AG04450 (cell line): ENCODE data around the gene TNNI2. TPM values are rescaled to one million over a fixed set of nuclear protein-coding genes. Genes with fewer than 3 reads are reported as not detected.

ENCODE experiments used
- CTCF ChIA-PET: fragments of 300-600, 350-600 bp; formaldehyde crosslinking; extraction: SDS; loops from one replicate; lab custom pipeline; 2022; ENCODE audit warnings: antibody characterized with exemption, inconsistent platforms; lab: Charles Lee
- POLR2A ChIA-PET: fragments of 350-600 bp; formaldehyde crosslinking; extraction: SDS; loops from one replicate; lab custom pipeline; 2021; ENCODE audit warnings: antibody characterized with exemption, inconsistent platforms; lab: Yijun Ruan, JAX
- DNase-seq: peaks from one replicate; pipeline ENCODE4 v3.0.0-alpha.2; 2011; ENCODE audit warnings: low read depth, low spot score
- H3K27ac ChIP-seq: one replicate; pipeline ENCODE4 v1.5.1; 2012; ENCODE audit warnings: low read depth, low read length, control low read depth
- H3K27me3 ChIP-seq: one replicate; pipeline ENCODE4 v1.6.0; 2012; ENCODE audit warnings: low read length; ENCODE audit not compliant: control insufficient read depth, insufficient read depth
- H3K4me3 ChIP-seq: 2 replicates; pipeline ENCODE4 v1.5.1; 2011; ENCODE audit warnings: mild to moderate bottlenecking, low read depth, low read length, control low read depth
- H3K9me3 ChIP-seq: 2 replicates; pipeline ENCODE4 v1.5.1; 2012; ENCODE audit warnings: low read length; ENCODE audit not compliant: control insufficient read depth, insufficient read depth
- polyA plus RNA-seq: library from polyadenylated mRNA; depleted of rRNA; stranded (reverse); fragments of >200 nt; gene quantifications from 2 replicates; pipeline ENCODE4 v1.2.3, GENCODE V29; 2011
- TF ChIP-seq, protein P1 (sequence below): IDR thresholded peaks from 2 replicates; pipeline ENCODE4 v1.5.1; 2011; ENCODE audit warnings: low read depth, low read length, control low read depth, inconsistent platforms

Gene TNNI2
- polyA plus RNA-seq, 1 experiment: not detected

GRCh38 chr11:1814691-1815090 is 24.1 kb upstream of the TNNI2 start:
- Histone ChIP-seq H3K9me3 (peaks cover 13% of the 10 kb centered on the region), H3K4me3 (no peak overlapping the region), H3K27me3 (peaks cover 24% of the 10 kb centered on the region), H3K27ac (no peak overlapping the region)
- no peak for DNase-seq
- ChIA-PET POLR2A (no interaction called here), CTCF (interaction anchor here (1.0 to 1.8 kb wide), 2 partner anchors 18 to 162 kb away, joined by 4 to 8 read pairs; no protein-coding TSS in a partner anchor)
- TF ChIP-seq, protein P1, sequence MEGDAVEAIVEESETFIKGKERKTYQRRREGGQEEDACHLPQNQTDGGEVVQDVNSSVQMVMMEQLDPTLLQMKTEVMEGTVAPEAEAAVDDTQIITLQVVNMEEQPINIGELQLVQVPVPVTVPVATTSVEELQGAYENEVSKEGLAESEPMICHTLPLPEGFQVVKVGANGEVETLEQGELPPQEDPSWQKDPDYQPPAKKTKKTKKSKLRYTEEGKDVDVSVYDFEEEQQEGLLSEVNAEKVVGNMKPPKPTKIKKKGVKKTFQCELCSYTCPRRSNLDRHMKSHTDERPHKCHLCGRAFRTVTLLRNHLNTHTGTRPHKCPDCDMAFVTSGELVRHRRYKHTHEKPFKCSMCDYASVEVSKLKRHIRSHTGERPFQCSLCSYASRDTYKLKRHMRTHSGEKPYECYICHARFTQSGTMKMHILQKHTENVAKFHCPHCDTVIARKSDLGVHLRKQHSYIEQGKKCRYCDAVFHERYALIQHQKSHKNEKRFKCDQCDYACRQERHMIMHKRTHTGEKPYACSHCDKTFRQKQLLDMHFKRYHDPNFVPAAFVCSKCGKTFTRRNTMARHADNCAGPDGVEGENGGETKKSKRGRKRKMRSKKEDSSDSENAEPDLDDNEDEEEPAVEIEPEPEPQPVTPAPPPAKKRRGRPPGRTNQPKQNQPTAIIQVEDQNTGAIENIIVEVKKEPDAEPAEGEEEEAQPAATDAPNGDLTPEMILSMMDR: no peak

GRCh38 chr11:1815311-1815710 is 23.5 kb upstream of the TNNI2 start:
- ChIA-PET POLR2A (no interaction called here), CTCF (interaction anchor here (1.0 to 1.8 kb wide), 3 partner anchors 18 to 163 kb away, joined by 4 to 8 read pairs (median 4); no protein-coding TSS in a partner anchor)
- TF ChIP-seq, protein P1: no peak
- peaks cover 13% of the 10 kb centered on the region for H3K9me3 ChIP-seq
- H3K27me3 ChIP-seq: peaks cover 28% of the 10 kb centered on the region
- DNase-seq: no peak
- H3K27ac ChIP-seq: no peak overlapping the region
- no peak overlapping the region for H3K4me3 ChIP-seq

GRCh38 chr11:1815751-1816150 is 23.0 kb upstream of the TNNI2 start:
- H3K4me3 ChIP-seq: no peak overlapping the region
- DNase-seq: no peak
- H3K27ac ChIP-seq: no peak overlapping the region
- TF ChIP-seq, protein P1: no peak
- ChIA-PET CTCF (interaction anchor here (1.7 to 1.8 kb wide), 2 partner anchors 122 to 163 kb away, joined by 4 to 8 read pairs; no protein-coding TSS in a partner anchor), POLR2A (no interaction called here)
- H3K27me3 ChIP-seq: peaks cover 23% of the 10 kb centered on the region
- peaks cover 13% of the 10 kb centered on the region for H3K9me3 ChIP-seq

- ChIA-PET POLR2A (no interaction called here), CTCF (interaction anchor here (1.5 kb wide), 1 partner anchor 123 kb away, joined by 6 read pairs; no protein-coding TSS in a partner anchor)
- H3K4me3 ChIP-seq: no peak overlapping the region
- H3K27me3 ChIP-seq: peaks cover 25% of the 10 kb centered on the region
- H3K27ac ChIP-seq: no peak overlapping the region
- H3K9me3 ChIP-seq: peaks cover 12% of the 10 kb centered on the region
- DNase-seq: no peak
- TF ChIP-seq, protein P1: no peak
Measured at GRCh38 chr11:1817000-1817399, 21.8 kb upstream of the TNNI2 start.

GRCh38 chr11:1817511-1817910 is 21.3 kb upstream of the TNNI2 start:
- no peak overlapping the region for H3K4me3 ChIP-seq
- CTCF ChIA-PET: interaction anchor here (0.8 to 1.5 kb wide), 2 partner anchors 124 to 165 kb away, joined by 3 to 6 read pairs; no protein-coding TSS in a partner anchor
- no peak overlapping the region for H3K27ac ChIP-seq
- DNase-seq: no peak
- POLR2A ChIA-PET: no interaction called here
- H3K9me3 ChIP-seq: peaks cover 8% of the 10 kb centered on the region
- peaks cover 25% of the 10 kb centered on the region for H3K27me3 ChIP-seq
- TF ChIP-seq, protein P1: no peak
